Umbilical cord (tissue), 2 donors: ENCODE results near the gene CLCF1. TPM values are rescaled to one million over a fixed set of nuclear protein-coding genes. Genes with fewer than 3 reads are reported as not detected.

ENCODE experiments used
- DNase-seq: peaks from one replicate; pipeline ENCODE4 v3.0.0-alpha.2; 2015; ENCODE audit warnings: low spot score
- total RNA-seq: library from RNA; depleted of rRNA; stranded (reverse); fragments of >200 nt; gene quantifications from one replicate; pipeline ENCODE4 v1.2.3, GENCODE V29; 2014; ENCODE audit warnings: low replicate concordance; ENCODE audit not compliant: insufficient read depth

CLCF1 gene
- total RNA-seq, 1 donor from 2014 or later = 11.1 TPM

DNA sequence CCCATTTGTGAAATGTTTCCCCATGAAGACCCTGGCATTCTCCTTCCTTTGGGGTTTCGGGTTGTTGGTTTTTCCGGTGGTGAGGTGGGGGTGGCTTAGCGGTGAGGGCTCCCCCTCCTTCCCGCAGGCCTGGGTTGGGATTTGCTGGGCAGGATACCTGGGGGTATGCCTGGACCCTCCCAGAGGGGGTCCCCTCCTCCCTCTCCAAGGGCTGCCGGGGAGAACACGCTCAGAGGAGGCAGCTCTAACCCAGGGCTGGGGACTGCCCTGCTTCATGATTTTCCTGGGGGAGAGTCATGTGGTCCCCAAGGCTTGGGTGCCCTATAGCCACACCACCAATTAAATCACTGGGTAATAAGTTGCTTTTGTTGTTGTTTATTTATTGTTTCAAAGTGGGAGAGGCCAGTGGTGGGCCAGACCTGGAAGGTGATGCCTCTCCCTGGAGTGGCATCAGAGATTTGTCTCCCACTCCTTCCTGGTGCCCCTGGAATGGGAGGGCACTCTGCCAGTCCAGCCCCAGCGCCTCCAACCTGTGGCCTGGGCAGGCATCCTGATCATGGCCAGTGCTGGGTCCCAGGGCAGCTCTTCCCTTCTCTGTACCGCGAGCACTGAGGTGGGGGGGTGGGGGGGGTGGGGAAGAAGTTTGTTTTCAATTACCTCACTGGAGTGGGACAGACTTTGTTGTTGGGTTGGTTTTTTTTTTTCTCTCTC lies 1.3 kb upstream of the CLCF1 start:
- DNase-seq = no peak

DNA sequence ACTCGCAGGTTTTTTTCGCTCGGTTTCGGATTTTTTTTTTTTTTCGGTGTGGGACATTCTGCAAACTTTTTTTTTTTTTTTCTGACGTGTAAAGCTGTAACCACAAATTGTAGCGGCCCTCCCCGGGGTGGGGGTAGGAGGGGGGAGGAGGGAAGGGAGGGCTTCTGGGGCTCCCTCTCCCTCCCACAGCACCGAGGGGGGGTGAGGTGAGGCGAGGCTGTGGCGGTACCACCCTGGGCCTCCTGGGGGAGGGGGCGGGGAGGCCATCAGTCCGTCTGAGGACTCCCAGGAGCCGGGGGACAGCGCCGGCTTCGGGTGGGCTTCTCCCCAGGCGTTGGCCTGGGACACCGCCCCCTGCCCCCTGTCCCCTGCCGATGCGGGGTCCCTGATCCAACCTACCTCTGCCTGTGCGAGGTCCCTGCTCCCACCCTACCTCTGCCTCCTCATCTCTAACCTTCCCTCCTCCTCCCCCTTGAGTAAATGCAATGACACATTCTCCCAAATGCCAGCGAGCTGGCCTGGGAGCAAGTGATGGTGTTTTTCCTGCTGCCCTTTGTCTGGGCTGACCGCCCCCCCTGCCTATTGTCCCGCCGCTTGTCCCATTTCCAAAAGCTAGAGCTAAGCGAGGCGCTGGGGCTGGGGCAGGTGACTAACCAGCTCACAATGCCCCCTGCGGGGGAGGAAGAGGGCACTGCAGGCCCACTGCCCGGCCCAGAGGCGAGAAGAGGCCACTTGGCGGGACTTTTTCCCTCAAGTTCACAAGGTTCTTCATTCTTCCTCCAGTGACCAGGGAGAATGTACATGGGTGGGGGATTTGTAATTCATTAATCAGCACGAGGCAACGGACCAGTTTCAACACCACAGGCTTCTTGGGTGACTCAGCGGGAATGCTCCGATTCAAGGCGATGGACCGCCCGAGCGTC lies 511 bp upstream of the CLCF1 start:
- DNase-seq = peak; percentile 65

- DNase-seq = peak; percentile 43
These were observed 941 bp downstream of the CLCF1 start for GRCh38 chr11:67372321-67372992.

GRCh38 chr11:67371911-67372320 lies 1.5 kb downstream of the CLCF1 start:
- no peak for DNase-seq

GRCh38 chr11:67371189-67371910 lies 2.0 kb downstream of the CLCF1 start:
- DNase-seq = peak; percentile 60

DNA sequence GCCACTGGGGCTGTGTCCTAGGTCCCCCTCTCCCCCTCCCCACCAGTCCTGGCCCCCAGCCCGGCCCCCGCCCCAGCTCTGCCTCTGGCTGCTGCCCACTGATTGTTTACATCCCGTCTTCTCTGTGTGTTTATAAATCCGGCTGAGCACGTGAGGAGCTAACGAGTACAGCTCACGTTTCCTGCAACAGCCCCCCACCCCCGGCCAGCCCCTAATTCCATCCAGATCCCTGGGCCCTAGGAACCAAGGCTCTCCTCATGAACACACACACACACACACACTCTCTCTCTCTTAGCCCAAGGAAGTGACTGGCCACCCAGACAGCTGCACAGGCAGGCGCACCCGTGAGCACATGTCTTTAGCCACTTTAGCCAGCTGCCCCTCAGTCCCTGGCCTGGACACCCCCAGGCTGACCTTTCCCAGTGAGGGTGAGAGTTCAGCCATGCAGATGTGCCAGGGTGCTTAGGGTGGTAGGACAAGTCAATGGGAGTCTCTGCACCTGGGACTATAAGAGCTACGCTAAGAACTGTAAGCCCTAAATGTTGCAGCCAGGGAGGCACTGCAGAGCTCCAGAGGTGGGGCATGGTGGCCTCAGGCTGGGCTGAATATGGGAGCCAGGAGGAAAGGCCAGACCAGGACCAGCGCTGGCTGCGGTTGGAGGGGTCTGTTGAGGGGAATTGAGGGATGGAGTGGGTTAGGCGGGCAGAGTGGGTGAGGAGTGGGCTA lies 2.9 kb downstream of the CLCF1 start:
- DNase-seq = no peak

DNA sequence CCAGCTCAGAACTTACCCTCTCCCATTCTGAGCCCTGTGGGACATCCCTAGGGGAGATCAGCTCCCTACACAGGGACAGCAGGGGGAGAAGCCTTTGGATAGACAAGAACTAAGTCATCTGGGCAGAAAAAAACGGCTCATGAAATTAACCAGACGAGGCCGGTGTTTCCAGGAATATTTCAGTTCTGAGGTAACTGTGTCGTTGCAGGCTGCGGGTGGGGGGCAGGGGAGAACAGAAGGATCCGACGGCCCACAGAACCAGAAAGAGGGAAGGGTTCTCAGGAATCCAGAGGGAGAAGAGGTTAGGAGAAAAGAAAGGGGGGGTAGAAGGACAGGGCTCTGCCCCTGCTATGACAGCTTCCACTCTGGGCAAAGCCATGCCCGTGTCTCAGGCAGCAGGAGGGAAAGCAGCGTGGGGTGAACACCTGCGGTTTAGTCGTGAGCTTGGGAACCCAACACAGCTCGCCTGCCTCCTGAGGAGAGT lies 3.6 kb downstream of the CLCF1 start:
- peak; percentile 89 for DNase-seq

DNA sequence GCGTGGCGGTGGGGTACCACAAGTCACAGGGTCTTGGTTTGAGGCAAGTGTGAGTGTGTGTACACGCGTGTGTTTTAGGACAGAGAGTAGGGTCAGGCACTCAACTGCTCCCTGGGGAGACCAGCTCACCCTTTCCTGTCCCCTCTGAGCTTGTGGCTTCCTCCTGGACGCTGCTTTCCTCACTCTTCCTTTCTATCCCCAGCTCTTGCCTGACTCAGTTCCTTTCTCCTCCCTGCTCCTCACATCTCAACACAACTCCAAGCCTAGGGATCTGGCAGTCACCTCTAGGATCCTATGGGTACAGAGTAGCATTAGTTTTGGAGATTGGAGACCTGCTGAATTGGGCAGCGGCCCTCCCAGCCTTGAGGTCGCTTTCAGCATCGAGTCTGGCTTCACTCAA lies 4.1 kb downstream of the CLCF1 start:
- DNase-seq = no peak

DNA sequence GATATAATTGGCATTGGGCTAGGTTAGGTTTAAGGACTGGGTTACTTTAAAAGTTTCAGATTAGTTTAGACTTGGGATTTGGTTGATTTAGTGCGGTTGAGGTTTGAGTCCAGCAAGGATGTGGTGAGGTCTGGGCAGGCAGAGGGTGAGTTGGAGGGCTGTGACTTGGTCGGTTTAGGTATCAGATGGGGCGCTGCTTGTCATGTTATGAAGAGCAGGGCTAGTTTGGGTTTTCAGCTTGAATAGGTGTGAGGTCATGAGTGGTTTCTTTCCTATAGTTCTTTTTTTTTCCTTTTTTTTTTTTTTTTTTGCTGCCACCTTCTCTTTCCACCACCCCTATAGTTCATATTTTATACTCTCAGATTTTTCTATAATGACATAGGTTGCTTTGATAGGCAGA lies 4.8 kb downstream of the CLCF1 start:
- no peak for DNase-seq

- no peak for DNase-seq
These were observed 5.6 kb downstream of the CLCF1 start for GRCh38 chr11:67367761-67368227.

- peak; percentile 92 for DNase-seq
These were observed 6.2 kb downstream of the CLCF1 start for GRCh38 chr11:67366961-67367760.

DNA sequence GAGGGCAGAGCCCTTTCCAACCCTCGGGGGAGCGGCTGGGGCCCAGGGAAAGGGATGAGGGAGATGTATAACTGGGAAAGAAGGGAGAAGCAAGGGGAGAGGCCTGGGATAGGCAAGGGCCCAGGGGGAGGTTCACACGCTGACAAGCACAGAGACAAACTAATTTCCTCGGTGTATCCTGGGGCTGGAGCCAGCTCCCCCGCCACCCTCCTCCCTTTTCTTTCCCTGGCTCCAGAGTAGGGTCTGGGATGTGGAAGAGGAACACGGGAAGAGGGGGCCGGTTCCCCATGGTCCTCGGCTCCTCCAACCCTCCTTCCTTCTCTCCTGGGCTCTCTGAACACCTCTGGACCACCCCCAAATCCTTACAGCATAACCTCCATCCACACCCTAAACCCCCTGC lies 6.9 kb downstream of the CLCF1 start:
- peak; percentile 93 for DNase-seq

DNA sequence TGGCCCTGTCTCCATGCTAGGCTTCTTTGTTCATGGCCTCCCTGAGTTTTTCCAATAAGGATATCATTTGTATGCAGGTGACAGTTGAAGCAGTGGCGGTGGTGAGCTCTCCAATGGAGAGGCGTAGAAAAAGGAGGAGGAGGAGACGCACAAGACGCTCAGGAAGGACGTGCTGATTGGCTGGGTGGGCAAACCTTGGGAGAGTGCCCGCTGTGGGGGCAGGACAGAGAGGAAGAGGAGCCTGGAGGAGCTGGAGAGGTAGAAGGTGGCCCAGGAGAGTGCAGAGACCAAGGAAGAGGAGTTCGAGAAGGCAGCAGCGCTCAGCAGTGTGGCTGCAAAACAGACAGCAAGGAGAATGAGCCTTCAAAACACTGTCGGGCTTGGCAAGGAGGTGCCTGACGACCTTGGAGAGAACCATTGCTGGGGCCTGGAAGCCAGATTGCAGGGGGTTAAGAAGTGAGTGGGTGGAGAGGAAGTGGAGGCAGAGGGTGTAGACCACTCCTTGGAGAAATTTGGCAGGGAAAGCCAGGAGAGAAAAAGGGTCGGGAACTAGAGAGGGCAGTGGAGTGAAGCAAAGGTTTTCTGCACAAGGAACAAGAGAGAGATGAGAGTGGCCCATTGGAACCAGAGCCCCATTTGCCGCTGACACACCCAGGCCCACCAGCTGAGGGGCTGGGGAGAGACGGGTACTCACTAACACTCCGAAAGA lies 7.5 kb downstream of the CLCF1 start:
- peak; percentile 63 for DNase-seq

- no peak for DNase-seq
These were observed 8.3 kb downstream of the CLCF1 start for GRCh38 chr11:67364783-67365722.

- DNase-seq = no peak
These were observed 9.2 kb downstream of the CLCF1 start for GRCh38 chr11:67364169-67364568.

DNA sequence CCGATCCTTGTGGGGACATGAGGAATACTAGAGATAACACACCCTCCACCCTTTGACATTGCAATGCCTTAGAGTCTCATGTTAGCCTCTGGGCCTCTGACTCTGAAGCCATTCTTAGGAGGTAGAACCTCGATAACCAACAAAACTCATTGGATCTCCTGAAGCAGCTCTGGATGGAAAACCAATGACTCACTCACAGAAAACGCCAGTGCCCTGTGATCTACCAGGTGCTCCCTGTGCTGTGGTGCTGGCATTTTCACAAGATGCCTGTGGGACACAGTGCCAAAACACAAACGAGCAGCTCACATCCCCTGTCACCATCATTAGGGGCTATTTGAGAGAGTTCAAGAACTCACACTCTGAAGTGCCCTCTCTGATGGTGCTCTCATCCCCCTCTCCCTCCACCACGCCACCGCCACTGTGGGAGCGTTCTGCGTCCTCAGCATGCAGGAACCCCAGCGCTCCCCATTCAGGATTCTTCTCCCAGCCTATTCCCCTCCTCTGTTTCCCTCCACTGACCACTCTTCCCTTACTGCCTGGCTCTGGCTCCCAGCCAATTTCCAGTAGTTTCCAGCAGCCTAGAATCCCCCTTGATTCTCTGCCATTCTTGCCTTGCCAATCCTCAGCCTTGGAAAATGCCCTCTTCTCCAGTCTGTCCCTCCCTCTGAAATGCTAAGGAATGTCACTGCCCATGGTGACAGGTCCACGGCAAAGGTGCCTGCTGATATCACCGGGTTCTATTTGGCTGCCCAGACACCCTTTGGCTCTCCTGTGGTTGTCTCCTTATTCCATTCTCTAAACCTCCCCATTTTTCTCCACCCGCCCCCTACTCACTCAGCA lies 15.3 kb downstream of the CLCF1 start:
- peak; percentile 21 for DNase-seq
